ENCODE measurements around the gene ADAT3.

GRCh38 chr19:1917926-1918325 is 12.7 kb downstream of the ADAT3 start:
- TF ChIP-seq EZH2 (IDR thresholded peaks at IDR 0.05) (no peak), FOXP2 (optimal IDR thresholded peaks at IDR 0.05; ENCODE audit: control extremely low read depth, extremely low read length, insufficient read depth) (no peak), POLR2AphosphoS5 (IDR thresholded peaks at IDR 0.05; ENCODE audit: borderline replicate concordance, low read depth, low read length) (no peak)
